Effector memory CD4-positive, alpha-beta T cell (primary cell): ENCODE measurements around the gene PABPN1L.

Source experiments
- DNase-seq, 3 donors: peaks; one replicate each; pipeline ENCODE4 v3.0.0-alpha.2; 2020
- H3K27ac ChIP-seq: 2 replicates; pipeline ENCODE4 v1.7.0; 2013; ENCODE audit warnings: mild to moderate bottlenecking, low read length, moderate library complexity; ENCODE audit not compliant: insufficient read depth, poor library complexity, severe bottlenecking
- H3K27me3 ChIP-seq: replicated peaks from 2 replicates; pipeline ENCODE4 v1.7.0; 2013; ENCODE audit warnings: mild to moderate bottlenecking, low read length; ENCODE audit not compliant: insufficient read depth, control insufficient read depth, poor library complexity, severe bottlenecking
- H3K36me3 ChIP-seq: 2 replicates; pipeline ENCODE4 v1.7.0; 2013; ENCODE audit warnings: mild to moderate bottlenecking, low read length, moderate library complexity; ENCODE audit not compliant: control insufficient read depth, insufficient read depth
- H3K4me1 ChIP-seq: 2 replicates; pipeline ENCODE4 v1.7.0; 2013; ENCODE audit warnings: low read length, mild to moderate bottlenecking; ENCODE audit not compliant: control insufficient read depth, insufficient read depth, poor library complexity, severe bottlenecking
- H3K4me3 ChIP-seq: 2 replicates; pipeline ENCODE4 v1.7.0; 2013; ENCODE audit warnings: low read length, low read depth, mild to moderate bottlenecking; ENCODE audit not compliant: insufficient read depth, poor library complexity, severe bottlenecking
- H3K9me3 ChIP-seq: 2 replicates; pipeline ENCODE4 v1.7.0; 2013; ENCODE audit warnings: mild to moderate bottlenecking, low read length, moderate library complexity; ENCODE audit not compliant: control insufficient read depth

The PABPN1L gene

GRCh38 chr16:88883117-88883895, 16.8 kb upstream of the PABPN1L start:
- no peaks in the 10 kb centered on the region for H3K27me3 ChIP-seq
- DNase-seq: no peak
- H3K4me1 ChIP-seq: no peaks in the 10 kb centered on the region
- no peaks in the 10 kb centered on the region for H3K9me3 ChIP-seq
- no peak overlapping the region for H3K4me3 ChIP-seq
- no peaks in the 10 kb centered on the region for H3K36me3 ChIP-seq
- no peak overlapping the region for H3K27ac ChIP-seq

GRCh38 chr16:88882358-88883030, 16.0 kb upstream of the PABPN1L start:
- H3K4me1 ChIP-seq: no peaks in the 10 kb centered on the region
- no peaks in the 10 kb centered on the region for H3K27me3 ChIP-seq
- no peaks in the 10 kb centered on the region for H3K36me3 ChIP-seq
- H3K4me3 ChIP-seq: no peak overlapping the region
- no peaks in the 10 kb centered on the region for H3K9me3 ChIP-seq
- H3K27ac ChIP-seq: no peak overlapping the region
- no peak for DNase-seq

GRCh38 chr16:88881675-88882357, 15.4 kb upstream of the PABPN1L start:
- H3K36me3 ChIP-seq: no peaks in the 10 kb centered on the region
- H3K4me3 ChIP-seq: no peak overlapping the region
- no peak for DNase-seq
- H3K27ac ChIP-seq: no peak overlapping the region
- no peaks in the 10 kb centered on the region for H3K4me1 ChIP-seq
- no peaks in the 10 kb centered on the region for H3K27me3 ChIP-seq
- H3K9me3 ChIP-seq: no peaks in the 10 kb centered on the region

- no peak for DNase-seq
- Histone ChIP-seq H3K9me3 (no peaks in the 10 kb centered on the region), H3K4me1 (no peaks in the 10 kb centered on the region), H3K36me3 (no peaks in the 10 kb centered on the region), H3K4me3 (no peak overlapping the region), H3K27me3 (no peaks in the 10 kb centered on the region), H3K27ac (no peak overlapping the region)
Measured at GRCh38 chr16:88881007-88881615, 14.7 kb upstream of the PABPN1L start.

DNA sequence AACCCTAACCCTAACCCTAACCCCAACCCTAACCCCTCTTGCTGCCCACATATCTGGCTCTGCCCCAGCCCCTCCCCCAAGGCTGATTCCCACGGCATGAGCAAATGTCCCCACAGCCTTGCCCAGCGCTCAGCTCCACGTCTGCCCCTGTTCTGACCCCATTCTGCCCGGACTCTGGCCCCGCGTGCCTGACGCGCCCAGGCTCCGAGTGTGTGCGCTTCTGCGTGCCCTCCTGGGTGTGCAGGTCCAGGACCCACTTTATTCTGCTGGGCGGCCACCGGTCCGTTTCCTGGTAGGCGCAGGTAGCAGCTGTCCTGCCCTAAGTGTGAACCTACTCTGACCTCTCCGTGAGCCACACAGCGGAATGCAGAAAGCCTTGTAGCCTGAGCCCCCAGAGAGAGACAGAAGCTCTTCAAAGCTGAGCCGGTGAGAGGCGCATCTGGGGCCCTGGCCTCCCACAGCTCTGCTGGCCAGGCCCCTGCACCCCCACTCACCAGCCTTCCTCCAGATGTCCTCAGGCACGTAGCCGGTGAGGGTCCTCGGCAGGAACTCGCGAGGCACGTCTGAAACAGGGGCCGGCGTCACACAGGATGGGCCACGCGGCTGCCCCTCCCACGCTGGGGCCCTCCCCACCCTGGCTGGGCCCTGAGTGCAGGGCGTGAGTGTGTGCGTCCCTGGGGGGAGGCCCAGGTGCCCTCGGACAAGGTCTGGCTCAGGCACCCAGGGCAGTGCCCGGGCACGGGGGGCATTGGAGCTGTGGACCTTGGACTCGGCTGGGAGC, 14.0 kb upstream of the PABPN1L start:
- Histone ChIP-seq H3K27ac (no peak overlapping the region), H3K36me3 (no peaks in the 10 kb centered on the region), H3K27me3 (no peaks in the 10 kb centered on the region), H3K4me1 (no peaks in the 10 kb centered on the region), H3K9me3 (no peaks in the 10 kb centered on the region), H3K4me3 (no peak overlapping the region)
- no peak for DNase-seq

GRCh38 chr16:88879788-88880055, 13.3 kb upstream of the PABPN1L start:
- DNase-seq: no peak
- H3K27me3 ChIP-seq: no peaks in the 10 kb centered on the region
- H3K36me3 ChIP-seq: no peaks in the 10 kb centered on the region
- H3K4me3 ChIP-seq: no peak overlapping the region
- H3K4me1 ChIP-seq: no peaks in the 10 kb centered on the region
- H3K27ac ChIP-seq: no peak overlapping the region
- no peaks in the 10 kb centered on the region for H3K9me3 ChIP-seq

DNA sequence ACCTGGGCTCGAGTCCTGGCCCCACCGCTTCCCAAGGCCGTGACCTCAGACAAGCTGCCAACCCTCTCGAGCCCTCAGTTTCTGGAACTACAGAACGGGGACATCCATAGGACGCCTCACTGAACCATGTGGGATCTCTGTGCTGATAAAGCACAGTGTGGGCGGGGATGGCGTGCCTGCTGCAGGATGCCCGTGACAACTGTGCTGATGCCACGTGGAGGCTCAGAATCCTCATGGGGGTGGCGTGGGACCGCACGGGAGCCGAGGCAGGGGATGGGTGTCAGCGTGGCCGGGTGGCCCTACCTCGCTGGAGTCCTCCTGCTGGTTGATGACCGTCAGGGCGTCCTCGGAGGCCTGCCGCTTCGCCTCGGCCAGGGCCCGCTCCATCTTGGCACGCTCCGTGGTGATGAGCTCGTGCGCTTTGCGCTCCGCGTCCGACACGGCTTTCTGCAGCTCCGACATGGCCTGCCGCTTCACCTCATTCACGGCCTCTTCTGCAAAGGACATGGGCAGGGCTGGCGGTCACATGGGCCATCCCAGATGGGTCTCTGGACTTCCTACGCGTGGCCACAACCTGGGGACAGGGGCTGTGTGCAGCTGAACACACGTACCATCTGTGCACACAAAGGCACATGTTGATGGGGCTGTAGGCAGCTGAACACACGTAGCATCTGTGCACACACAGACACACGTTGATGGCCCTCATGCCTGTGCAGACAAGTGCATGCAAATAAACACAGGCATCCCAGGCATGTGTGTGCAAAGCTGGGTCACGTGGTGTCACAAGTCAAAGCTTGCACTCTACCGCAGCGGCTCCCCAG, 12.7 kb upstream of the PABPN1L start:
- DNase-seq: no peak
- no peak overlapping the region for H3K4me3 ChIP-seq

DNA sequence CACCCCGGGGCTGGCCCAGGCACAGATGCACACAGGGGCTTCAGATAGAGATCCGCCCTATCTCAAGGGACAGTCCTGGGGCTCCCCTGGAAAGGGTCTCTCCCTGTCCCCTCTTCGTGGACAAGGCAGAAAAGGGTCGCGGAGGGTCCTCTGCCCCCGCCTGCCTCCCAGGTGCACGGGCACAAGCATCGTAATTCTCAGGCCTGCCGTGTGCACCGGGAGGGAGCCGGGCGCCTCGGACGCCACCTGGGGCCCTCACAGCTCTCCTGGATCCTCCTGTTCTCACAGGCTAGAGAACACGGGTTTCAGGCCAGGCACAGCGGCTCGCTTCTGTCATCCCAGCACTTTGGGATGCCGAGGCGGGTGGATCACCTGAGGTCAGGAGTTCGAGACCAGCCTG, 11.9 kb upstream of the PABPN1L start:
- no peaks in the 10 kb centered on the region for H3K27me3 ChIP-seq
- no peak overlapping the region for H3K27ac ChIP-seq
- no peaks in the 10 kb centered on the region for H3K36me3 ChIP-seq
- H3K4me1 ChIP-seq: no peaks in the 10 kb centered on the region
- no peak overlapping the region for H3K4me3 ChIP-seq
- H3K9me3 ChIP-seq: no peaks in the 10 kb centered on the region
- no peak for DNase-seq

More for the DNA sequence above, 12.7 kb upstream of the PABPN1L start:
- H3K4me1 ChIP-seq: no peaks in the 10 kb centered on the region
- H3K27ac ChIP-seq: no peak overlapping the region
- H3K9me3 ChIP-seq: no peaks in the 10 kb centered on the region
- H3K36me3 ChIP-seq: no peaks in the 10 kb centered on the region
- no peaks in the 10 kb centered on the region for H3K27me3 ChIP-seq
